Stimulated activated CD8-positive, alpha-beta memory T cell treated with anti-CD3 and anti-CD28 coated beads, Interleukin-15, amount 100 ng/mL, for 4 hours (primary cell): ENCODE data around the gene WDR37.
"Not testable (repeated sequence)": the region's sequence is repeated elsewhere in the genome, so short reads cannot be mapped to it uniquely, and the experiment has no call there.

Source experiments
- DNase-seq, 2 donors: peaks; one replicate each; pipeline ENCODE4 v3.0.0-alpha.2; 2020; ENCODE audit warnings: low read depth in 2 of 2

The WDR37 gene

DNA sequence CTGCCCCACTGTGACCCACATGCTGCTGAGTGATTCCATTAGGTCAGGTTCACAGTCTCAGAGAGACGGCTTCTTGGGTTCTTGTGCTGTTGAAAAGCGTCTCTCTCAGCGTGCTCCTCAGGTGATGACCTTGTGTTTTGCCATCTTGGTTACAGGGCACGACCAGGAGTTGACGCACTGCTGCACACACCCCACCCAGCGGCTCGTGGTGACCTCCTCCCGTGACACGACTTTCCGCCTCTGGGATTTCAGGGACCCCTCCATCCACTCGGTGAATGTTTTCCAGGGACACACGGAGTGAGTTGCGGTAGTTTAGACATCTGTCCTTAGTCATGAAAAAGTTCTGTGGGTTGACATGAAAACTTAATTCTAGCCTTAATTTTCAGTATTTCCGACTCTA is 48.8 kb downstream of the WDR37 start:
- DNase-seq = no peak

GRCh38 chr10:1107004-1107403 is 50.8 kb downstream of the WDR37 start:
- no peak for DNase-seq

DNA sequence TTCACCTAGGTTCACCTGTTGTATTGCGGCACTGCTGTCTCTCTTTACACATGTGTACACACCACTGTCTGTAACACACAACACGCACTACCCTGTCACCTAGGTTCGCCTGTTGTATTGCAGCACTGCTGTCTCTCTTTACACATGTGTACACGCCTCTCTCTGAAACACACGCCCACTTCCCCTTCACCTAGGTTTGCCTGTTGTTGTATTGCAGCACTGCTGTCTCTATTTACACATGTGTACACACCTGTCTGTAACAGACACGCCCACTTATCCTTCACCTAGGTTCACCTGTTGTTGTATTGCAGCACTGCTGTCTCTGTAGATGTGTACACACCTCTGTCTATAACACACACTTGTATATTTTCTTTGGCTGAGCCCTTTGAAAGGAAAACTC is 51.5 kb downstream of the WDR37 start:
- DNase-seq = no peak

DNA sequence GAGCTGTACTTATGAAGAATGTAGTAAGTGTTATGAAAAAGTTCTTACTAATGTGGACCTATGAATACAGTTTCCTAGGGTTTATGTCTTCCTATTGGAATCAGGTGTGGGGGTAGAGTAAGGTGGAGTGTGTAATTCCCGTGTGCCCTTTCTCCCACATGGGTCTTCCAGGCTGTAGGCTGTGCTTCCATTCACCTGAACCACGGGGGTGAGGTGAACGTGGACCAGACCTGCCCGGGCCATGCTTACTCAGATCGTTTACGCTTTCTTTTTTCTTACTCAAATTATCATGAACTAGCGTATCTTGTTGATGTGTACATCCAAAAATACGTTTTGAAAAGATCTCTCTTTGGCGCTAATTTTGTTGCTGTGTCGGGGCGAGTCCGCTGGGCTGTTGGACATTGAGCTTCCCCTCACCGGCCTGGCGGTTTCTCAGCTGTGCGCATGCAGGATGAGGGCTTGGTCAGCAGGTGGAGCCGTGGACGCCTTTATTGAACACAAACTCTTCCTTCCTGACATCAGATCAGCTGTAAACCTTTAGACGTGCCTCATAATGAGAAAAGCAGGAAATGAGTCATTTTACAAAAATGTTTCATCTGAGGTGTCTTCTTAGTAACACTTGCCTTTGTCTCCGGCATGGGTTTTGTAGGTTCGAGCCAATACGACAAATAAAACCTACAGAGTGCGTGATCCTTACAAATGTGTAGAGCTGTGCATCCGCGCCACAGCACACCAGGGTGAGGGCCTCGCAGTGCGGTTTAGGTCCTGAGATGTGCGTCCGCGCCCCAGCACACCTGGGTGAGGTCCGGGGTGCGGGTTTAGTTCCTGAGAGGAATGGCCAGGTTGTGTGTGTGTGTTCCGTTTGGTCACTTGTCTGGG is 53.8 kb downstream of the WDR37 start:
- peak; percentile 51 to 53 for DNase-seq

- no peak for DNase-seq
These were observed 54.5 kb downstream of the WDR37 start for GRCh38 chr10:1110674-1111119.

GRCh38 chr10:1114315-1114714 is 58.1 kb downstream of the WDR37 start:
- no peak for DNase-seq

GRCh38 chr10:1114719-1115606 is 58.8 kb downstream of the WDR37 start:
- DNase-seq = no peak

GRCh38 chr10:1115607-1115955 is 59.4 kb downstream of the WDR37 start:
- no peak for DNase-seq

DNA sequence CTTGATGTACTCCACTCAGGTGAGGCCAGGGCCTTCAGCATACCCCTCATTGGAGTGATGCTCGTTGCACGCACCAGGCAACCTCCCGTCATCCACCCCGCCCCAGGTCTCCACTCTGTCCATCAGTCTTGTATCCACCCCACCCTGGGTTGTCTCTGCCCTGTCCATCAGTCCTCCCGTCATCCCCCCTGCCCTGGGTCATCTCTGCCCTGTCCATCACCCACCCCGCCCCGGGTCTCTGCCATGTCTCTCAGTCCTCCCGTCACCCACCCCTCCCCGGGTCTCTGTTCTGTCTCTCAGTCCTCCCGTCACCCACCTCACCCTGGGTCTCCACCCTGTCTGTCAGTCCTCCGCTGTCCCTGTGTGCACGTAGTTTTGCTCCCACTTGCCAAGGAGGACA is 59.9 kb downstream of the WDR37 start:
- no peak for DNase-seq

DNA sequence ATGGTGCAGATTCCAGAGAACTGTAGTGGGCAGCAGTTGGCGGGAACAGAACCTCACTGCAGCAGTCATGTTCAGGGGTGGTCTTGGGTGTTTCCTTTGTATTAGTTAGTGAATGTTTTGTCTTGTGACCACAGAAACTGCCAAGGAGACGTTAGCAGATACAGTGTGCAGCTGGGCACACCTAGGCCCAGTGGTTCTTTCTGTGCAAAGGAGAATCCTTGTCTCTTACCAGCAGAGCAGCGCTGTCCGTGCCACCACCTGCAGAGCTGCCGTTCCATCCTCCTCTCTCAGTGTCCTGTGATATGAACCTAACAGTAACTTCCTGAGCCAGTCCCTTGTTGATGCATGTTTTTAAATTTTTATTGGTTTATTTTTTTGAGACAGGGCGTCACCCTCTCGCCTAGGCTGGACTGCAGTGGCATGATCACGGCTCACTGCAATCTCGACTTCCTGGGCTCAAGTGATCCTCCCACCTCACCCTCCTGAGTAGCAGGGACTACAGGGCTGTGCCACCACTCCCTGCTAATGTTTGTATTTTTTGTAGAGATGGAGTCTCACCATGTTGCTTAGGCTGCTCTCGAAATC is 60.6 kb downstream of the WDR37 start:
- no peak for DNase-seq

- no peak for DNase-seq
These were observed 61.5 kb downstream of the WDR37 start for GRCh38 chr10:1117651-1118050.

- DNase-seq = not testable (repeated sequence)
These were observed 62.1 kb downstream of the WDR37 start for GRCh38 chr10:1118318-1118717.

DNA sequence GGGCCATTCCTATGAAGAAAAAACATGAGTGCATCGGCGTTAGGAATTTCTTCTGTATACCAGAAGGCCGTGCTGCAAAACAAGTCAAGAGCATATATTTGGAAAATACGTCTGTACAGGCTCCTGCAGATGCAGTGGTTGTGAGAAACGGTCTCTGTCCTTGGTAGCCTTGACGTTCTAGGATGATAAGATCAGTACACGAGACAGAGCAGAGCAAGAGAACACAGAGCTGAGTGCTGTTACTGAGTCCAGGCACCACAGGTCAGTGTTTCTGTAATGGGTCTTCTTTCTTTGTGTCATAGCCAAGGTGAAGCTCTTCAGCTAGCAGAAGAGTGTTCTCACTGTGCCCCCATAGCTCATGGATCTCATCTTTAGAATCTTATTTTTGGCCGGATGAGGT is 62.8 kb downstream of the WDR37 start:
- DNase-seq = no peak

DNA sequence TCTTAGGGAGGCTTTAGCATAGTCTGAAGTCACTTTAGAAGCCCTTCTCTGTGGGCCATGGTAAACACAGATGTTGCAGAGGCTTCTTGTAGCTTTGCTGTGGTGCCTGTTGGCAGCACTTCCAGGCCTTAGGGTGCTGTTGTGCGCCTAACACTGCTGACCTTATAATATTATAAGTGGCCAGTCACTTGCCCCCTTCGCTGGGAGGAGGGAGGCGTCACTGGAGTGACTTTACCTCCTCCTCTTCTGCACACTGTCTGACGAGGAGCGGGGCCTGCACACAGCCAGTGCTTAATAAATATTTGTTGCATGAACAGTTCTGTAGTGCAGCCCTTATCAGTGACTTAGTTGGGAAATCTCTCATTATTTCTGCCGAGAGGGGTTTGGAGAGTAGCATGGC is 63.3 kb downstream of the WDR37 start:
- no peak for DNase-seq

- DNase-seq = no peak
These were observed 64.1 kb downstream of the WDR37 start for GRCh38 chr10:1120306-1120705.

GRCh38 chr10:1120801-1121211 is 64.6 kb downstream of the WDR37 start:
- no peak for DNase-seq

- no peak for DNase-seq
These were observed 65.2 kb downstream of the WDR37 start for GRCh38 chr10:1121271-1121970.

DNA sequence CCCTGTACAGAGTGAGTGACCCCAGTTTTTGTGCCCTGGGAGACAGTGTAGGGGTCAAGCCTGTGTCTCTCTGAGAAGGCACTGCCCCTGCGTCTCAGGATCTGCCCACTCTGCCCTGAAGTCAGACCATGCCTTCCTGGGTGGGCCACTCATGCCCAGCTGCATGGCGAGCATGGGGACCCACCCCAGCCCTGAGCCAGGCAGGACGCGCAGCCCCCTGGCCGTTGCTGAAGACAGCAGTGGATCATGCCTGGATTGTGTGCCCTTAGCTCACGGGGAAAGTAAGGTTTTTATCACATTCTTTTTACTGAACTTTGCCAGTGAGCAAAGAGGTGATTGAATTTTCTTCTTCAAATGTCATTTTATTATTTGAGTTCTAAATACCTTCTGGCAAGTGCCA is 66.2 kb downstream of the WDR37 start:
- DNase-seq = no peak

DNA sequence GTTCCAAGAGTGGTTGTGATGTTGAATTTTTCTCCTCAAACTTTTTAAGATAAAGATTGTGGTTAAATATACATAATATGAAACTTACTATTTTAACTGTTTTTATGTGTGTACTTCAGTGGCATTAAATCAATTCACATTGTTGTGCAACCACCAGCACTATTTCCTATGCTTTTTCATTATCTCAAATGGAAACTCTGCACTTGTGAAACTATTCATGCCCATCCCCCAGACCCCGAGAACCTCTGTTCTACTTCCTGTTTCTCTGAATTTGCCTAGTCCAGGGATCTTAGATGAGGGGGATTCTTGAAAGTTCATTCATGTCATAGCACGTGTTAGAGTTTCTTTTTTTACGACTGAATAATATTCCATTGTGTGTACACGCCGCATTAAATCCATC is 67.0 kb downstream of the WDR37 start:
- no peak for DNase-seq

DNA sequence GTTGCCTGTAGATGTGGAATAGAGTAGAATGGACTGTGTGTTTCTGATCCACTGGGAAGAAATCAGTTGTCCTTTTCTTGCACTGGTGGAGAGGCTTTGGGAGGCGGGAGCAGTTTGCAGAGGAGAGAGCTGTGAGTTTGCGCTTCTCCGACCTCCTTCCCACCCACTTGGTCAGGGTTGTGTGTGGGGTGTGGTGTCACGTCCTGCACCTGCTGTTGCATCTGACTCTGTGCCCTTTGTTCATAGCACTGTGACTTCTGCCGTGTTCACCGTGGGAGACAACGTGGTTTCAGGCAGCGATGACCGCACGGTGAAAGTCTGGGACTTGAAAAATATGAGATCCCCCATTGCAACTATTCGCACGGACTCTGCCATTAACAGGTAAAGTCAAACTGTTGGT is 67.8 kb downstream of the WDR37 start:
- DNase-seq = no peak

DNA sequence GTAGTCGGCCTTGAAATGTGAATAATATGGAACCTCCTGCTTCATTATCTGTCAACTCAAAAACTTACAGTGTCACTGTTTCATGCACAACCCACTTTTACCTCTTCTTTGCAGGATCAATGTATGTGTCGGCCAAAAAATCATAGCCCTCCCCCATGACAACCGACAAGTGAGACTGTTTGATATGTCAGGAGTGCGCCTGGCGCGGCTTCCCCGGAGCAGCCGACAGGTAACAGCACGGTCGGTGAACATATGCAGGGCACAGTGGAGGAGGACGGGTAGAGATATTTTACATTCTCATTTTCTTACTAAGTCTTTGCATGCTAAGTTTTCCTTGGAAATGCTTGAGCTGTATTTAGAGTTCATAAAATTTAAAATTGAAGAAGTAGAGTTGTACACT is 68.6 kb downstream of the WDR37 start:
- no peak for DNase-seq

GRCh38 chr10:1126461-1126860 is 70.3 kb downstream of the WDR37 start:
- DNase-seq = no peak
